Measurements from ENCODE around the gene EXOC3L4.

EXOC3L4 gene

DNA sequence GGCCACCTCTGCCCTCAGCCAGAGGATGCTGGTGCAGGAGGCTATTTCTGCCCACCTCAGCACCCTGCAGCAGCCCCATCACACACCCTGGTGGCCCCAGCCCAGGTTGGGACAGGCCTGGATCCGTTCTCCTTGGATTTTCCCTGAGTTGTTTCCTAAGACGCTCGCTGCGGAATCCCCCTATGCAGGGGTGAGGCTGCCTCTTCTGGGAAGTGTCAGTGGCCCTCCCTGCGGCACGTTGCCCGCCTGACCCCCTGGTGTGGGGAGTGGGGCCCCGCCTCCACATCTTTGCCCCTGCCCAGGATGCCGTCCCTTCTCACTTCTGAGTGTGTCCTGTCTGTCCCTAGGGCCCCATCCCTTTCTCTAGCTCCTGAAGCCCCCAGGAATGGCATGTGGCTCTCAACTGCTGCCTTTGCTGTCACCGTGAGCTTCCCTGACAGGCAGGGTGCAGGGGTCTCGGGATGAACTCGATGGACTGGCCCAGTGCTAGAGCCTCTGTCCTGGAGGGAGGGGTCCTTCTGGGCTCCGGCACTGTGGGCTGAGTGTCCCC, 594 bp upstream of the EXOC3L4 start:
- Histone ChIP-seq H3K27ac (no peak overlapping the region), H3K9me3 (ENCODE audit: control insufficient read depth, low read length) (no peaks in the 10 kb centered on the region), H3K36me3 (ENCODE audit: control insufficient read depth, insufficient read depth, low read length) (no peaks in the 10 kb centered on the region), H3K79me2 (no peaks in the 10 kb centered on the region), H3K4me1 (no peaks in the 10 kb centered on the region), H3K4me3 (ENCODE audit: low read depth, low read length) (no peak overlapping the region), H2AFZ (no peak overlapping the region), H3K27me3 (ENCODE audit: control insufficient read depth, insufficient read depth, low read length) (no peaks in the 10 kb centered on the region), H3K4me2 (ENCODE audit: low read length) (no peak overlapping the region), H3K9ac (no peak overlapping the region)
- TF ChIP-seq, protein P1, sequence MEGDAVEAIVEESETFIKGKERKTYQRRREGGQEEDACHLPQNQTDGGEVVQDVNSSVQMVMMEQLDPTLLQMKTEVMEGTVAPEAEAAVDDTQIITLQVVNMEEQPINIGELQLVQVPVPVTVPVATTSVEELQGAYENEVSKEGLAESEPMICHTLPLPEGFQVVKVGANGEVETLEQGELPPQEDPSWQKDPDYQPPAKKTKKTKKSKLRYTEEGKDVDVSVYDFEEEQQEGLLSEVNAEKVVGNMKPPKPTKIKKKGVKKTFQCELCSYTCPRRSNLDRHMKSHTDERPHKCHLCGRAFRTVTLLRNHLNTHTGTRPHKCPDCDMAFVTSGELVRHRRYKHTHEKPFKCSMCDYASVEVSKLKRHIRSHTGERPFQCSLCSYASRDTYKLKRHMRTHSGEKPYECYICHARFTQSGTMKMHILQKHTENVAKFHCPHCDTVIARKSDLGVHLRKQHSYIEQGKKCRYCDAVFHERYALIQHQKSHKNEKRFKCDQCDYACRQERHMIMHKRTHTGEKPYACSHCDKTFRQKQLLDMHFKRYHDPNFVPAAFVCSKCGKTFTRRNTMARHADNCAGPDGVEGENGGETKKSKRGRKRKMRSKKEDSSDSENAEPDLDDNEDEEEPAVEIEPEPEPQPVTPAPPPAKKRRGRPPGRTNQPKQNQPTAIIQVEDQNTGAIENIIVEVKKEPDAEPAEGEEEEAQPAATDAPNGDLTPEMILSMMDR (IDR thresholded peaks at IDR 0.05), result no peak

- no peaks in the 10 kb centered on the region for H3K4me1 ChIP-seq
- no peaks in the 10 kb centered on the region for H3K27me3 ChIP-seq (ENCODE audit: control insufficient read depth, insufficient read depth, low read length)
- H2AFZ ChIP-seq, result no peak overlapping the region
- TF ChIP-seq, protein P1 (IDR thresholded peaks at IDR 0.05), result no peak
- H3K27ac ChIP-seq, result no peak overlapping the region
- no peak overlapping the region for H3K4me2 ChIP-seq (ENCODE audit: low read length)
- no peaks in the 10 kb centered on the region for H3K79me2 ChIP-seq
- no peaks in the 10 kb centered on the region for H3K36me3 ChIP-seq (ENCODE audit: control insufficient read depth, insufficient read depth, low read length)
- no peak overlapping the region for H3K4me3 ChIP-seq (ENCODE audit: low read depth, low read length)
- H3K9me3 ChIP-seq (ENCODE audit: control insufficient read depth, low read length), result no peaks in the 10 kb centered on the region
- H3K9ac ChIP-seq, result no peak overlapping the region
Measured at GRCh38 chr14:103095210-103095778, 769 bp downstream of the EXOC3L4 start.

DNA sequence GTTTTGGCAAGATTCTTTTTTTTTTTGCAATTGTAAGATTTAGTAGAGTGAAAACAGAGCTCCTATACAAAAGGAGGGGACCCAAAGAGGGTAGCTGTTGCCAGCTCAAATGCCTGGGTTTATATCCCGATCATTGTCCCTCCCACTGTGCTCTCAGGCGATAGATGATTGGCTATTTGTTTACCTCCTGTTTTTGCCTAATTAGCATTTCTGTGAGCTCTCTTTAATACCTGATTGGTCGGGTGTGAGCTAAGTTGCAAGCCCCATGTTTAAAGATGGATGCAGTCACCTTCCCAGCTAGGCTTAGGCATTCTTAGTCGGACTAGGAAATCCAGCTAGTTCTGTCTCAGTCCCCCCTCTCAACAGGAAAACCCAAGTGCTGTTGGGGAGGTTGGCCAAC, 1.9 kb downstream of the EXOC3L4 start:
- Histone ChIP-seq H3K9ac (no peak overlapping the region), H3K79me2 (no peaks in the 10 kb centered on the region), H3K27ac (no peak overlapping the region), H3K4me2 (ENCODE audit: low read length) (no peak overlapping the region), H2AFZ (no peak overlapping the region), H3K9me3 (ENCODE audit: control insufficient read depth, low read length) (no peaks in the 10 kb centered on the region), H3K27me3 (ENCODE audit: control insufficient read depth, insufficient read depth, low read length) (no peaks in the 10 kb centered on the region), H3K36me3 (ENCODE audit: control insufficient read depth, insufficient read depth, low read length) (no peaks in the 10 kb centered on the region), H3K4me1 (no peaks in the 10 kb centered on the region), H3K4me3 (ENCODE audit: low read depth, low read length) (no peak overlapping the region)
- TF ChIP-seq, protein P1 (IDR thresholded peaks at IDR 0.05), result no peak

GRCh38 chr14:103097244-103097993, 2.9 kb downstream of the EXOC3L4 start:
- no peak overlapping the region for H2AFZ ChIP-seq
- TF ChIP-seq, protein P1 (IDR thresholded peaks at IDR 0.05), result no peak
- no peaks in the 10 kb centered on the region for H3K9me3 ChIP-seq (ENCODE audit: control insufficient read depth, low read length)
- H3K79me2 ChIP-seq, result no peaks in the 10 kb centered on the region
- H3K4me3 ChIP-seq (ENCODE audit: low read depth, low read length), result no peak overlapping the region
- H3K4me2 ChIP-seq (ENCODE audit: low read length), result no peak overlapping the region
- no peaks in the 10 kb centered on the region for H3K4me1 ChIP-seq
- H3K9ac ChIP-seq, result no peak overlapping the region
- H3K27me3 ChIP-seq (ENCODE audit: control insufficient read depth, insufficient read depth, low read length), result no peaks in the 10 kb centered on the region
- H3K36me3 ChIP-seq (ENCODE audit: control insufficient read depth, insufficient read depth, low read length), result no peaks in the 10 kb centered on the region
- H3K27ac ChIP-seq, result no peak overlapping the region
